GM18870 (cell line): ENCODE data around the gene ZSWIM8.
A peak's percentile ranks its signal among the peaks of the same experiment; 100 is the strongest.
"Not testable (repeated sequence)": the region's sequence is repeated elsewhere in the genome, so short reads cannot be mapped to it uniquely, and the experiment has no call there.

Source experiments
- ATAC-seq: cut with Tn5 transposase; IDR thresholded peaks from one replicate; pipeline ENCODE4 v1.9.1; 2021; ENCODE audit warnings: moderate library complexity; ENCODE audit not compliant: unreplicated experiment

Gene ZSWIM8

GRCh38 chr10:73773152-73773879 is 12.1 kb upstream of the ZSWIM8 start:
- no peak for ATAC-seq

GRCh38 chr10:73774637-73775036 is 10.8 kb upstream of the ZSWIM8 start:
- ATAC-seq, result no peak

GRCh38 chr10:73779018-73779417 is 6.4 kb upstream of the ZSWIM8 start:
- ATAC-seq, result no peak

- no peak for ATAC-seq
These were observed 5.7 kb upstream of the ZSWIM8 start for GRCh38 chr10:73779539-73780197.

GRCh38 chr10:73780301-73780700 is 5.1 kb upstream of the ZSWIM8 start:
- ATAC-seq, result no peak

- ATAC-seq, result no peak
These were observed 4.4 kb upstream of the ZSWIM8 start for GRCh38 chr10:73780966-73781365.

GRCh38 chr10:73781548-73781878 is 3.9 kb upstream of the ZSWIM8 start:
- no peak for ATAC-seq

GRCh38 chr10:73781879-73782748 is 3.3 kb upstream of the ZSWIM8 start, which contains the start of gene CHCHD1:
TSS of gene CHCHD1 (plus strand) at chr10:73782048. CDS start at chr10:73782076, 28 bp downstream.
- ATAC-seq, result peak; percentile 46

- ATAC-seq, result no peak
These were observed 2.7 kb upstream of the ZSWIM8 start for GRCh38 chr10:73782749-73783085.

GRCh38 chr10:73785721-73786511 is 510 bp downstream of the ZSWIM8 start:
- ATAC-seq, result peak; percentile 2

- ATAC-seq, result no peak
These were observed 1.1 kb downstream of the ZSWIM8 start for GRCh38 chr10:73786512-73786885.

- ATAC-seq, result not testable (repeated sequence)
These were observed 1.8 kb downstream of the ZSWIM8 start for GRCh38 chr10:73787031-73787800.

GRCh38 chr10:73788864-73789658 is 3.7 kb downstream of the ZSWIM8 start:
- no peak for ATAC-seq

- no peak for ATAC-seq
These were observed 4.3 kb downstream of the ZSWIM8 start for GRCh38 chr10:73789659-73790055.

- no peak for ATAC-seq
These were observed 5.7 kb downstream of the ZSWIM8 start for GRCh38 chr10:73790886-73791625.

- no peak for ATAC-seq
These were observed 6.5 kb downstream of the ZSWIM8 start for GRCh38 chr10:73791871-73792400.

- no peak for ATAC-seq
These were observed 8.1 kb downstream of the ZSWIM8 start for GRCh38 chr10:73793456-73793855.

GRCh38 chr10:73795491-73795890 is 10.1 kb downstream of the ZSWIM8 start:
- ATAC-seq, result not testable (repeated sequence)
